Measurements from ENCODE around the gene ZSWIM9. TPM values are rescaled to one million over a fixed set of nuclear protein-coding genes. Genes with fewer than 3 reads are reported as not detected.

ZSWIM9 gene
- polyA plus RNA-seq, 1 donor from 2014 or later = 2.6 TPM

DNA sequence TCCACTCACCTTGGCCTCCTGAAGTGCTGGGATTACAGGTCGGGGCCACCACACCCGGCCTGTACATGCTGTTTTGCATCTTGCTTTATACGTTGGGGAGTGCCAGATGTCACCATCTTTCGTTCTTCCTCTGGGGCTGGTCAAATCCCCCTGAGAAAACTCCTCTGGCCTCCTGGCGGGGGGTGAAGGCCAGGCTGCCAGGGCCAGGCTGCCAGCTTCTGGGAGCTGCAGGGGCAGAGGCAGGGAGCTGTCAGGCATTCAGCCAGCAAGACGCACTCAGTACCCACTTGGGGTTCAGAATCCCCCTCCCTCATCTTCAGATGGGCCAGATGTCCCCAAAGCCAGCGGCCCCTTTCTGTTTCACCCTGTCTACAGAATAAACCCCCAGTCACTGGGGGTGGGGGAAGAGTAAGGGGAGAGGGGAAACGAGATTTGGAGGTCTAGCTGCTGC is 16.1 kb downstream of the ZSWIM9 start (continued):
- TF ChIP-seq, protein P1, sequence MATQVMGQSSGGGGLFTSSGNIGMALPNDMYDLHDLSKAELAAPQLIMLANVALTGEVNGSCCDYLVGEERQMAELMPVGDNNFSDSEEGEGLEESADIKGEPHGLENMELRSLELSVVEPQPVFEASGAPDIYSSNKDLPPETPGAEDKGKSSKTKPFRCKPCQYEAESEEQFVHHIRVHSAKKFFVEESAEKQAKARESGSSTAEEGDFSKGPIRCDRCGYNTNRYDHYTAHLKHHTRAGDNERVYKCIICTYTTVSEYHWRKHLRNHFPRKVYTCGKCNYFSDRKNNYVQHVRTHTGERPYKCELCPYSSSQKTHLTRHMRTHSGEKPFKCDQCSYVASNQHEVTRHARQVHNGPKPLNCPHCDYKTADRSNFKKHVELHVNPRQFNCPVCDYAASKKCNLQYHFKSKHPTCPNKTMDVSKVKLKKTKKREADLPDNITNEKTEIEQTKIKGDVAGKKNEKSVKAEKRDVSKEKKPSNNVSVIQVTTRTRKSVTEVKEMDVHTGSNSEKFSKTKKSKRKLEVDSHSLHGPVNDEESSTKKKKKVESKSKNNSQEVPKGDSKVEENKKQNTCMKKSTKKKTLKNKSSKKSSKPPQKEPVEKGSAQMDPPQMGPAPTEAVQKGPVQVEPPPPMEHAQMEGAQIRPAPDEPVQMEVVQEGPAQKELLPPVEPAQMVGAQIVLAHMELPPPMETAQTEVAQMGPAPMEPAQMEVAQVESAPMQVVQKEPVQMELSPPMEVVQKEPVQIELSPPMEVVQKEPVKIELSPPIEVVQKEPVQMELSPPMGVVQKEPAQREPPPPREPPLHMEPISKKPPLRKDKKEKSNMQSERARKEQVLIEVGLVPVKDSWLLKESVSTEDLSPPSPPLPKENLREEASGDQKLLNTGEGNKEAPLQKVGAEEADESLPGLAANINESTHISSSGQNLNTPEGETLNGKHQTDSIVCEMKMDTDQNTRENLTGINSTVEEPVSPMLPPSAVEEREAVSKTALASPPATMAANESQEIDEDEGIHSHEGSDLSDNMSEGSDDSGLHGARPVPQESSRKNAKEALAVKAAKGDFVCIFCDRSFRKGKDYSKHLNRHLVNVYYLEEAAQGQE (IDR thresholded peaks at IDR 0.05; ENCODE audit: borderline replicate concordance) = no peak
- TF ChIP-seq MXI1 (conservative IDR thresholded peaks at IDR 0.05; ENCODE audit: poor library complexity, severe bottlenecking) = no peak

- Histone ChIP-seq H3K36me3 (ENCODE audit: insufficient read depth, low read length) (no peaks in the 10 kb centered on the region), H3K27me3 (ENCODE audit: insufficient read depth, low read depth, low read length) (no peaks in the 10 kb centered on the region), H3K27ac (ENCODE audit: low read length) (no peak overlapping the region), H3F3A (ENCODE audit: insufficient read depth, low read length, poor library complexity, severe bottlenecking) (no peaks in the 10 kb centered on the region), H3K79me2 (replicated peaks; ENCODE audit: insufficient read depth, low read length) (no peaks in the 10 kb centered on the region), H3K4me2 (ENCODE audit: low read length) (no peak overlapping the region), H3K4me3 (ENCODE audit: low read length) (no peak overlapping the region), H3K9ac (ENCODE audit: low read length) (no peak overlapping the region), H3K9me2 (ENCODE audit: insufficient read depth, low read length) (no peaks in the 10 kb centered on the region), H4K20me1 (ENCODE audit: insufficient read depth) (no peaks in the 10 kb centered on the region), H2AFZ (ENCODE audit: low read depth, low read length) (no peak overlapping the region), H3K9me3 (ENCODE audit: low read length) (no peaks in the 10 kb centered on the region)
- TF ChIP-seq, protein P2, sequence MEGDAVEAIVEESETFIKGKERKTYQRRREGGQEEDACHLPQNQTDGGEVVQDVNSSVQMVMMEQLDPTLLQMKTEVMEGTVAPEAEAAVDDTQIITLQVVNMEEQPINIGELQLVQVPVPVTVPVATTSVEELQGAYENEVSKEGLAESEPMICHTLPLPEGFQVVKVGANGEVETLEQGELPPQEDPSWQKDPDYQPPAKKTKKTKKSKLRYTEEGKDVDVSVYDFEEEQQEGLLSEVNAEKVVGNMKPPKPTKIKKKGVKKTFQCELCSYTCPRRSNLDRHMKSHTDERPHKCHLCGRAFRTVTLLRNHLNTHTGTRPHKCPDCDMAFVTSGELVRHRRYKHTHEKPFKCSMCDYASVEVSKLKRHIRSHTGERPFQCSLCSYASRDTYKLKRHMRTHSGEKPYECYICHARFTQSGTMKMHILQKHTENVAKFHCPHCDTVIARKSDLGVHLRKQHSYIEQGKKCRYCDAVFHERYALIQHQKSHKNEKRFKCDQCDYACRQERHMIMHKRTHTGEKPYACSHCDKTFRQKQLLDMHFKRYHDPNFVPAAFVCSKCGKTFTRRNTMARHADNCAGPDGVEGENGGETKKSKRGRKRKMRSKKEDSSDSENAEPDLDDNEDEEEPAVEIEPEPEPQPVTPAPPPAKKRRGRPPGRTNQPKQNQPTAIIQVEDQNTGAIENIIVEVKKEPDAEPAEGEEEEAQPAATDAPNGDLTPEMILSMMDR (IDR thresholded peaks at IDR 0.05; ENCODE audit: poor library complexity, severe bottlenecking) = no peak
- no peak for TF ChIP-seq SMC3 (conservative IDR thresholded peaks at IDR 0.05; ENCODE audit: poor library complexity)
- no peak for TF ChIP-seq POLR2AphosphoS5 (IDR thresholded peaks at IDR 0.05)
- no peak for TF ChIP-seq EZH2 (IDR thresholded peaks at IDR 0.05; ENCODE audit: borderline replicate concordance, insufficient read depth, low read length, poor library complexity, severe bottlenecking)
- no peak for TF ChIP-seq MXI1 (conservative IDR thresholded peaks at IDR 0.05; ENCODE audit: poor library complexity, severe bottlenecking)
- no peak for TF ChIP-seq RAD21 (conservative IDR thresholded peaks at IDR 0.05)
- TF ChIP-seq TAF1 (IDR thresholded peaks at IDR 0.05; ENCODE audit: low read depth) = no peak
- TF ChIP-seq EP300 (conservative IDR thresholded peaks at IDR 0.05; ENCODE audit: poor library complexity, severe bottlenecking) = no peak
- TF ChIP-seq, protein P1 (IDR thresholded peaks at IDR 0.05; ENCODE audit: borderline replicate concordance) = no peak
These were observed 19.9 kb downstream of the ZSWIM9 start for GRCh38 chr19:48190288-48190884.
